GM12891 (cell line): Measurements from ENCODE around the gene SH2D5.

Experiments
- POLR2AphosphoS5 ChIP-seq: IDR thresholded peaks from 2 replicates; pipeline ENCODE4 v1.6.1; 2011; ENCODE audit warnings: low read depth, low read length, control low read depth
- POU2F2 ChIP-seq: IDR thresholded peaks from 2 replicates; pipeline ENCODE4 v1.6.1; 2011; ENCODE audit warnings: low read depth, mild to moderate bottlenecking, control low read depth, low read length, moderate library complexity

DNA sequence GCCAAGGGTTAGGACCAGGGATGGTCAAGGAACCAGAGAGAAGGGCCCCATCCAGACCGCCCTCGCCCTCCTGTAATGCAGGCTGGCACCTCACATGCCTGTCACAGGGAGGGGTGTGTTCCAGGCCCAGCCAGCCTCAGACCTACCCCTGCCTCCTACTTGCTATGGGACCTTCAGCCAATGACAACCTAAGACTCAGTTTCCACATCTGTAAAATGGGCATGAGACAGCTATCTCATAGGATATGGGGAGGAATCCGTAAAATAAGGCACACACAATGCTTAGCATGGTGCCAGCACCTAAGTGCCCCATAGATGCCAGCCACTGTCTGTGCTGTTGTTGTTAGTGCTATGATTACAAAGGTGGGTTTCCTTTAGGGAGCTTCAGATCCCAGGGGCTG is 22.6 kb downstream of the SH2D5 start:
- TF ChIP-seq POLR2AphosphoS5: no peak
- TF ChIP-seq POU2F2: no peak
